M059J (cell line): ENCODE measurements around the gene MAGEA2B. TPM values are rescaled to one million over a fixed set of nuclear protein-coding genes. Genes with fewer than 3 reads are reported as not detected.
"Not testable (repeated sequence)": the region's sequence is repeated elsewhere in the genome, so short reads cannot be mapped to it uniquely, and the experiment has no call there.

Experiments used
- DNase-seq: peaks from one replicate; pipeline ENCODE4 v3.0.0-alpha.2; 2012; ENCODE audit warnings: low read depth
- total RNA-seq: library from RNA; depleted of rRNA; stranded (reverse); fragments of >200 nt; shearing (Covaris generic); gene quantifications from 2 replicates; pipeline ENCODE4 v1.2.3, GENCODE V29; 2014; rRNA removed

Gene MAGEA2B
- total RNA-seq, 1 experiment from 2014 or later: 2.5 TPM

- DNase-seq: not testable (repeated sequence)
Measured at GRCh38 chrX:152754871-152755270, 40.4 kb downstream of the MAGEA2B start.

GRCh38 chrX:152758918-152759317 is 44.5 kb downstream of the MAGEA2B start, which contains the start of gene CSAG3:
CSAG3 (plus strand) TSS chrX:152759218.
- not testable (repeated sequence) for DNase-seq

DNA sequence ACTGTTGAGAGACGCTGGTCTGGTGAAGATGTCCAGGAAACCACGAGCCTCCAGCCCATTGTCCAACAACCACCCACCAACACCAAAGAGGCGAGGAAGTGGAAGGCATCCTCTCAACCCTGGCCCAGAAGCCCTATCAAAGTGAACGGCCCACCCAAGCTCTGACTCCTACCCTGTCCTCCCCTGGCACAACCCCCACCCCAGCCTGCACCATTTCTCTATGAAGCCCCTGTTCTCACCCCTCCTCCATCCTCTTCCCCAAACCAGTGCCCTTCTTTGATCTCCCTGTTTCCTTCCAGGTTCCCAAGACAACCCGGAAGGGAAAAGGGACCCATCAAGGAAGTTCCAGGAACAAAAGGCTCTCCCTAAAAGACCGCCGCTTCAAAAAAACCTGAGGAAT is 45.1 kb downstream of the MAGEA2B start:
- not testable (repeated sequence) for DNase-seq

DNA sequence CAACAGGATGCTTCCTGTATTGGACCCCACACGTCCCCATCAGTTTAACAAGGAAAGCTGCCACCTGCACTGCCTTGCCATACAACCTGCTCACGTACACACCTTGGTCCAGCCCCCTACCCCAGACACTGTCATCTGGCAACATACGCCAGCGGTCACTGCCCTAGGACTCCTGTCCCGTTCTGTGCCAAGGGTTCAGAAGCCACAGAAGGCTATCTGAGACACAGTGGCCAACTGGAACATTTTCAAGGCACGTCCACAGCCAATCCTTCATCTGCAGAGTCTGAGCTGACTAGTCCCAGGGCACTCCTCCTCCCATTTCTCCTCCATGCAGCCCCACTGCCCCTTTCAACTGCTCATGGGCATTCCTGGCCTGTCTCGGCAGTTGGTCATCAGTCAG is 47.2 kb downstream of the MAGEA2B start:
- not testable (repeated sequence) for DNase-seq

DNA sequence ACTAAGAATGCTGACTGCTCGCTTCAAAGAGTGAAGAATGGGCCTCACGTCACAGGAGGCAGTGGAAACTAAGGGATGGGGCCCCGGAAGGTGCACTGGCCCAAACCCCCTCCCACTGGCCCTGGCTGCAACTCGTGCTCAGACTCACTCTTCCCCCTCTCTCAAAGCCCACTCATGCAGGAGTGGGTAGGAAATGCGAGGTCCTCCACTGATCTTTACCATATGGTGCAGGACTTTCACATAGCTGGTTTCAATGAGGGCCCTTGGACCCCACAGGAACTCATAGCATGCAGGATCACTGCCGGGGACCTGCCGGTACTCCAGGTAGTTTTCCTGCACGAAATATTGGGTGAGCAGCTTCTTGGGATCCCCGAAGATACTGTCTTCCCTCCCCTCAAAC is 52.1 kb downstream of the MAGEA2B start:
- not testable (repeated sequence) for DNase-seq

Other genes with a start within 250 kb of the MAGEA2B start
- gene GABRQ, start 76.7 kb upstream of the MAGEA2B start, total RNA-seq: 4.8 and 8.8 TPM in 2 replicates
- 14.5 and 16.6 TPM in 2 replicates for gene MAGEA3, start 15.8 kb upstream of the MAGEA2B start, total RNA-seq
- not detected in 2 replicates for gene CSAG2, start 5.4 kb upstream of the MAGEA2B start, total RNA-seq
- gene CSAG1, start 19.1 kb downstream of the MAGEA2B start, total RNA-seq: 6.5 and 6.6 TPM in 2 replicates
- gene MAGEA12, start 19.1 kb downstream of the MAGEA2B start, total RNA-seq: 13.4 and 15.5 TPM in 2 replicates
- 0.94 and 1.7 TPM in 2 replicates for gene MAGEA2, start 39.2 kb downstream of the MAGEA2B start, total RNA-seq
- gene CSAG3, start 44.6 kb downstream of the MAGEA2B start, total RNA-seq: 2.6 and 3.2 TPM in 2 replicates
- 23.7 and 25.3 TPM in 2 replicates for gene MAGEA6, start 55.1 kb downstream of the MAGEA2B start, total RNA-seq
- gene CETN2, start 116.1 kb downstream of the MAGEA2B start, total RNA-seq: 123 and 144 TPM in 2 replicates
- 29.9 and 35.0 TPM in 2 replicates for gene NSDHL, start 116.4 kb downstream of the MAGEA2B start, total RNA-seq
- gene ZNF185, start 183.4 kb downstream of the MAGEA2B start, total RNA-seq: 4.9 and 6.5 TPM in 2 replicates